Hematopoietic multipotent progenitor cell (in vitro differentiated cells): ENCODE data around the gene PRKCH. TPM values are rescaled to one million over a fixed set of nuclear protein-coding genes. Genes with fewer than 3 reads are reported as not detected.

Experiments used
- total RNA-seq: library from RNA; depleted of rRNA; stranded (reverse); fragments of >200 nt; gene quantifications from one replicate; pipeline ENCODE4 v1.2.3, GENCODE V29; 2012

PRKCH gene
- total RNA-seq, 1 donor: 138 TPM

Other genes starting within 250 kb of the PRKCH start
- 0.54 TPM for gene TMEM30B, start 40.2 kb upstream of the PRKCH start, total RNA-seq